GM18909 (cell line): ENCODE measurements around the gene PEX13.

Experiments used
- ATAC-seq: cut with Tn5 transposase; IDR thresholded peaks from one replicate; pipeline ENCODE4 v1.9.1; 2021; ENCODE audit warnings: mild to moderate bottlenecking; ENCODE audit not compliant: unreplicated experiment, poor library complexity

The PEX13 gene

GRCh38 chr2:61059382-61059781 is 41.9 kb downstream of the PEX13 start:
- ATAC-seq: no peak

GRCh38 chr2:61065714-61066709 is 48.5 kb downstream of the PEX13 start, which contains the start of gene SANBR:
SANBR (plus strand) TSS chr2:61065871; CDS start chr2:61070351, 4,480 bp downstream.
- ATAC-seq: peak; percentile 97

GRCh38 chr2:61074100-61074499 is 56.6 kb downstream of the PEX13 start:
- no peak for ATAC-seq

- no peak for ATAC-seq
Measured at GRCh38 chr2:61085883-61086282, 68.4 kb downstream of the PEX13 start.

- ATAC-seq: no peak
Measured at GRCh38 chr2:61089797-61090196, 72.3 kb downstream of the PEX13 start.

GRCh38 chr2:61090386-61090921 is 72.9 kb downstream of the PEX13 start:
- no peak for ATAC-seq

GRCh38 chr2:61091485-61091884 is 74.0 kb downstream of the PEX13 start:
- no peak for ATAC-seq

GRCh38 chr2:61096438-61096837 is 78.9 kb downstream of the PEX13 start:
- no peak for ATAC-seq

- ATAC-seq: no peak
Measured at GRCh38 chr2:61100801-61101200, 83.3 kb downstream of the PEX13 start.
